Trophoblast cell (in vitro differentiated cells and primary cell): ENCODE measurements around the gene PREP.

ENCODE experiments used
- DNase-seq, 2 donors: peaks; one replicate each; pipeline ENCODE4 v3.0.0-alpha.2; 2016
- H2AFZ ChIP-seq: 2 replicates; pipeline ENCODE4 v1.6.1; 2013; ENCODE audit warnings: low read length, moderate library complexity, mild to moderate bottlenecking; ENCODE audit not compliant: insufficient read depth, poor library complexity
- H2AK5ac ChIP-seq: 2 replicates; pipeline ENCODE4 v1.6.1; 2013; ENCODE audit warnings: mild to moderate bottlenecking, low read length
- H2BK120ac ChIP-seq: 2 replicates; pipeline ENCODE4 v1.6.1; 2013; ENCODE audit warnings: low read length, mild to moderate bottlenecking, moderate library complexity; ENCODE audit not compliant: insufficient read depth, poor library complexity
- H2BK12ac ChIP-seq: 2 replicates; pipeline ENCODE4 v1.6.1; 2013; ENCODE audit warnings: mild to moderate bottlenecking, low read length, moderate library complexity
- H2BK5ac ChIP-seq: 2 replicates; pipeline ENCODE4 v1.6.1; 2013; ENCODE audit warnings: low read length, low read depth, moderate library complexity, mild to moderate bottlenecking; ENCODE audit not compliant: poor library complexity
- H3K14ac ChIP-seq: 2 replicates; pipeline ENCODE4 v1.6.1; 2013; ENCODE audit warnings: mild to moderate bottlenecking, low read length
- H3K18ac ChIP-seq: 2 replicates; pipeline ENCODE4 v1.6.1; 2013; ENCODE audit warnings: mild to moderate bottlenecking, low read length
- H3K23ac ChIP-seq: 2 replicates; pipeline ENCODE4 v1.6.1; 2013; ENCODE audit warnings: low read length
- H3K27ac ChIP-seq: 2 replicates; pipeline ENCODE4 v1.5.1; 2013; ENCODE audit warnings: low read depth, mild to moderate bottlenecking, inconsistent platforms, low read length, moderate library complexity
- H3K27me3 ChIP-seq: 2 replicates; pipeline ENCODE4 v1.6.1; 2013; ENCODE audit warnings: inconsistent platforms, mild to moderate bottlenecking, low read length, moderate library complexity; ENCODE audit not compliant: insufficient read depth
- H3K36me3 ChIP-seq, 2 experiments: 1 replicate in 1 of 2; 2 replicates in 1 of 2; pipeline ENCODE4 v1.6.1; 2013; ENCODE audit warnings: low read length in 2 of 2, mild to moderate bottlenecking in 2 of 2, moderate library complexity in 1 of 2; ENCODE audit not compliant: insufficient read depth in 2 of 2, control insufficient read depth in 1 of 2
- H3K4ac ChIP-seq: 2 replicates; pipeline ENCODE4 v1.6.1; 2013; ENCODE audit warnings: low read depth, mild to moderate bottlenecking, low read length, moderate library complexity
- H3K4me1 ChIP-seq, 2 experiments: 1 replicate in 1 of 2; 2 replicates in 1 of 2; pipeline ENCODE4 v1.6.1; 2013; ENCODE audit warnings: low read length in 2 of 2, mild to moderate bottlenecking in 2 of 2, moderate library complexity in 1 of 2; ENCODE audit not compliant: insufficient read depth in 2 of 2, control insufficient read depth in 1 of 2
- H3K4me2 ChIP-seq: 2 replicates; pipeline ENCODE4 v1.6.1; 2013; ENCODE audit warnings: inconsistent platforms, mild to moderate bottlenecking, low read length, moderate library complexity
- H3K4me3 ChIP-seq: 2 replicates; pipeline ENCODE4 v1.5.1; 2013; ENCODE audit warnings: mild to moderate bottlenecking, low read depth, low read length, inconsistent platforms
- H3K79me1 ChIP-seq: one replicate; pipeline ENCODE4 v1.6.1; 2013; ENCODE audit warnings: low read length
- H3K79me2 ChIP-seq: 2 replicates; pipeline ENCODE4 v1.6.1; 2013; ENCODE audit warnings: low read length, mild to moderate bottlenecking; ENCODE audit not compliant: control insufficient read depth, insufficient read depth, poor library complexity
- H3K9ac ChIP-seq: 2 replicates; pipeline ENCODE4 v1.6.1; 2013; ENCODE audit warnings: mild to moderate bottlenecking, low read length
- H3K9me3 ChIP-seq: 2 replicates; pipeline ENCODE4 v1.6.1; 2013; ENCODE audit warnings: low read depth, mild to moderate bottlenecking, control low read depth, inconsistent platforms, low read length; ENCODE audit not compliant: insufficient read depth
- H4K12ac ChIP-seq: 2 replicates; pipeline ENCODE4 v1.6.1; 2013; ENCODE audit warnings: low read depth, mild to moderate bottlenecking, low read length, moderate library complexity
- H4K8ac ChIP-seq: 2 replicates; pipeline ENCODE4 v1.6.1; 2013; ENCODE audit warnings: low read depth, mild to moderate bottlenecking, low read length, moderate library complexity
- H4K91ac ChIP-seq: one replicate; pipeline ENCODE4 v1.6.1; 2013; ENCODE audit warnings: low read depth, mild to moderate bottlenecking, low read length, moderate library complexity
- WGBS: extraction: QIAGEN DNeasy Blood & Tissue Kit; methylation state at CpG from one replicate; pipeline ENCODE4 v1.1.7; 2013; ENCODE audit warnings: missing lambda C conversion rate; ENCODE audit not compliant: insufficient read length, insufficient coverage; ENCODE audit errors: extremely low coverage; 5-methylcytosine and 5-hydroxymethylcytosine counted together

The PREP gene

DNA sequence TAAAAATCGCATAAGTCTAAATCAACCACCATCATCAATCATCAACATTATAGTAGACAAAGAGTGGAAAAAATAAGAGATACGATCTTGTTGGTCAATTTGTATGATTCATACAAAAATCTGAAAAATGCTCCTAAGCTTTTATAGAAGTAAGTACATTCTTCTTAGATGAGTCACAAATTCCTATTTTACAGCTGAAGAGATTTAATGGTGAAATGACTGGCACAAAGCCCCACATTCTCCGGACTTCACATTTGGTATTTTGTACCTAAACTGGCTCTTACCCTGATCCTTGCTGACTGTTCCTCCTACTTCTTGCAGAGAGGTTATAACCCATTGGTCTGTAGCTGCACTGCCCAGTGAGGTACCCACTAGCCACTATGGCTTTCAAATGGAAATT, 29.9 kb upstream of the PREP start:
- H2BK12ac ChIP-seq, result no peak overlapping the region
- no peaks in the 10 kb centered on the region for H3K36me3 ChIP-seq
- H2BK120ac ChIP-seq, result no peak overlapping the region
- no peaks in the 10 kb centered on the region for H3K9me3 ChIP-seq
- no peak overlapping the region for H3K4me2 ChIP-seq
- no CpG with 5 or more reads among the region's 3 CpGs for WGBS
- no peak overlapping the region for H2AFZ ChIP-seq
- H3K4ac ChIP-seq, result no peak overlapping the region
- no peak overlapping the region for H3K23ac ChIP-seq
- H3K79me2 ChIP-seq, result no peaks in the 10 kb centered on the region
- peak; percentile 39 to 94 for DNase-seq
- no peak overlapping the region for H4K8ac ChIP-seq
- no peaks in the 10 kb centered on the region for H3K79me1 ChIP-seq
- no peak overlapping the region for H3K9ac ChIP-seq
- peak overlapping the region; percentile 2 for H4K91ac ChIP-seq
- H2AK5ac ChIP-seq, result no peak overlapping the region
- no peak overlapping the region for H3K4me3 ChIP-seq
- H3K18ac ChIP-seq, result no peak overlapping the region
- H3K27ac ChIP-seq, result no peak overlapping the region
- H3K4me1 ChIP-seq, result peaks cover 8 to 10% of the 10 kb centered on the region in 2 experiments
- H4K12ac ChIP-seq, result no peak overlapping the region
- H3K14ac ChIP-seq, result no peak overlapping the region
- H3K27me3 ChIP-seq, result no peaks in the 10 kb centered on the region
- H2BK5ac ChIP-seq, result no peak overlapping the region

- Histone ChIP-seq H3K79me2 (no peaks in the 10 kb centered on the region), H2BK5ac (no peak overlapping the region), H3K23ac (no peak overlapping the region), H3K27me3 (no peaks in the 10 kb centered on the region), H4K12ac (no peak overlapping the region), H3K9ac (no peak overlapping the region), H3K79me1 (no peaks in the 10 kb centered on the region), H2AFZ (no peak overlapping the region), H3K18ac (no peak overlapping the region), H4K8ac (no peak overlapping the region), H4K91ac (no peak overlapping the region), H3K4me1 (peaks cover 8 to 10% of the 10 kb centered on the region in 2 experiments), H3K4me2 (no peak overlapping the region), H3K4ac (no peak overlapping the region), H3K14ac (no peak overlapping the region), H3K4me3 (no peak overlapping the region), H2BK12ac (no peak overlapping the region), H3K36me3 (no peaks in the 10 kb centered on the region), H3K9me3 (no peaks in the 10 kb centered on the region), H2AK5ac (no peak overlapping the region), H3K27ac (no peak overlapping the region), H2BK120ac (no peak overlapping the region)
- peak in 1 of 2 donors; percentile 83 for DNase-seq
- no CpG with 5 or more reads among the region's 2 CpGs for WGBS
Measured at GRCh38 chr6:105431226-105431625, 28.3 kb upstream of the PREP start.

- no peak overlapping the region for H4K8ac ChIP-seq
- no peaks in the 10 kb centered on the region for H3K27me3 ChIP-seq
- H3K23ac ChIP-seq, result no peak overlapping the region
- H3K14ac ChIP-seq, result no peak overlapping the region
- no peak overlapping the region for H2BK12ac ChIP-seq
- no peak overlapping the region for H2AFZ ChIP-seq
- no peak overlapping the region for H2BK5ac ChIP-seq
- no peaks in the 10 kb centered on the region for H3K79me1 ChIP-seq
- no peaks in the 10 kb centered on the region for H3K9me3 ChIP-seq
- H4K12ac ChIP-seq, result no peak overlapping the region
- peak overlapping the region; percentile 10 for H4K91ac ChIP-seq
- H2BK120ac ChIP-seq, result no peak overlapping the region
- peaks cover 8 to 10% of the 10 kb centered on the region in 2 experiments for H3K4me1 ChIP-seq
- no peak overlapping the region for H3K27ac ChIP-seq
- no peaks in the 10 kb centered on the region for H3K36me3 ChIP-seq
- no peak overlapping the region for H2AK5ac ChIP-seq
- no peaks in the 10 kb centered on the region for H3K79me2 ChIP-seq
- no peak overlapping the region for H3K4ac ChIP-seq
- no peak overlapping the region for H3K18ac ChIP-seq
- no peak overlapping the region for H3K4me2 ChIP-seq
- WGBS, result no CpG with 5 or more reads among the region's 3 CpGs
- H3K4me3 ChIP-seq, result no peak overlapping the region
- DNase-seq, result no peak
- no peak overlapping the region for H3K9ac ChIP-seq
Measured at GRCh38 chr6:105430685-105431084, 27.8 kb upstream of the PREP start.

GRCh38 chr6:105429676-105430075, 26.8 kb upstream of the PREP start:
- Histone ChIP-seq H3K18ac (no peak overlapping the region), H3K4me1 (peaks cover 8 to 10% of the 10 kb centered on the region in 2 experiments), H3K23ac (no peak overlapping the region), H4K12ac (no peak overlapping the region), H2AK5ac (no peak overlapping the region), H3K27me3 (no peaks in the 10 kb centered on the region), H3K79me1 (no peaks in the 10 kb centered on the region), H3K79me2 (no peaks in the 10 kb centered on the region), H2BK5ac (no peak overlapping the region), H4K8ac (no peak overlapping the region), H3K9me3 (no peaks in the 10 kb centered on the region), H2AFZ (no peak overlapping the region), H3K9ac (no peak overlapping the region), H2BK12ac (no peak overlapping the region), H3K27ac (no peak overlapping the region), H3K4me3 (no peak overlapping the region), H4K91ac (no peak overlapping the region), H3K14ac (no peak overlapping the region), H3K4me2 (no peak overlapping the region), H2BK120ac (no peak overlapping the region), H3K4ac (no peak overlapping the region), H3K36me3 (no peaks in the 10 kb centered on the region)
- DNase-seq, result no peak
- no CpG with 5 or more reads among the region's 4 CpGs for WGBS
